BLaER1 (cell line): Measurements from ENCODE around the gene CPNE1.

ENCODE experiments used
- H3K27ac ChIP-seq: shearing (Covaris generic); formaldehyde crosslinking; 2 replicates; pipeline ENCODE4 v1.8.1; 2022
- H3K27me3 ChIP-seq: shearing (Covaris generic); formaldehyde crosslinking; 2 replicates; pipeline ENCODE4 v1.8.1; 2022
- H3K36me3 ChIP-seq: shearing (Covaris generic); formaldehyde crosslinking; 2 replicates; pipeline ENCODE4 v1.8.1; 2022
- H3K4me1 ChIP-seq: shearing (Covaris generic); formaldehyde crosslinking; 2 replicates; pipeline ENCODE4 v1.8.1; 2022
- H3K4me2 ChIP-seq: shearing (Covaris generic); formaldehyde crosslinking; 2 replicates; pipeline ENCODE4 v1.8.1; 2022
- H3K4me3 ChIP-seq: shearing (Covaris generic); formaldehyde crosslinking; 2 replicates; pipeline ENCODE4 v1.8.1; 2022
- H3K9ac ChIP-seq: shearing (Covaris generic); formaldehyde crosslinking; 2 replicates; pipeline ENCODE4 v1.8.1; 2022
- H3K9me3 ChIP-seq: shearing (Covaris generic); formaldehyde crosslinking; 2 replicates; pipeline ENCODE4 v1.8.1; 2022
- H4K20me1 ChIP-seq: shearing (Covaris generic); formaldehyde crosslinking; 2 replicates; pipeline ENCODE4 v1.8.1; 2022
- Cebpa-rat ChIP-seq: shearing (Covaris generic); IDR thresholded peaks from 2 replicates; pipeline ENCODE4 v1.8.1; 2022

Gene CPNE1

GRCh38 chr20:35704514-35705261 is 40.0 kb upstream of the CPNE1 start:
- Histone ChIP-seq H3K27me3 (no peaks in the 10 kb centered on the region), H3K4me1 (peaks cover 13% of the 10 kb centered on the region), H3K4me3 (no peak overlapping the region), H3K9ac (no peak overlapping the region), H3K27ac (no peak overlapping the region), H4K20me1 (peaks cover 100% of the 10 kb centered on the region), H3K4me2 (no peak overlapping the region), H3K36me3 (peaks cover 89% of the 10 kb centered on the region), H3K9me3 (no peaks in the 10 kb centered on the region)
- no peak for TF ChIP-seq Cebpa-rat

- Histone ChIP-seq H3K9me3 (no peaks in the 10 kb centered on the region), H3K4me3 (no peak overlapping the region), H3K27ac (no peak overlapping the region), H4K20me1 (peaks cover 87% of the 10 kb centered on the region), H3K4me1 (peaks cover 18% of the 10 kb centered on the region), H3K9ac (no peak overlapping the region), H3K27me3 (no peaks in the 10 kb centered on the region), H3K36me3 (peaks cover 73% of the 10 kb centered on the region), H3K4me2 (no peak overlapping the region)
- TF ChIP-seq Cebpa-rat, result no peak
Observed at GRCh38 chr20:35702824-35703695, 38.4 kb upstream of the CPNE1 start.

GRCh38 chr20:35702051-35702823 is 37.5 kb upstream of the CPNE1 start:
- Histone ChIP-seq H3K9ac (no peak overlapping the region), H4K20me1 (peaks cover 79% of the 10 kb centered on the region), H3K4me1 (peaks cover 26% of the 10 kb centered on the region), H3K36me3 (peaks cover 64% of the 10 kb centered on the region), H3K4me2 (no peak overlapping the region), H3K27ac (no peak overlapping the region), H3K9me3 (no peaks in the 10 kb centered on the region), H3K27me3 (no peaks in the 10 kb centered on the region), H3K4me3 (no peak overlapping the region)
- TF ChIP-seq Cebpa-rat, result no peak

GRCh38 chr20:35700625-35701148 is 36.0 kb upstream of the CPNE1 start:
- no peak overlapping the region for H3K27ac ChIP-seq

GRCh38 chr20:35699957-35700624 is 35.4 kb upstream of the CPNE1 start:
- H3K27me3 ChIP-seq, result no peaks in the 10 kb centered on the region
- H3K9ac ChIP-seq, result peak overlapping the region; percentile 96
- H3K36me3 ChIP-seq, result peaks cover 59% of the 10 kb centered on the region
- peaks cover 58% of the 10 kb centered on the region for H4K20me1 ChIP-seq
- H3K27ac ChIP-seq, result peak overlapping the region; percentile 94
- H3K4me3 ChIP-seq, result peak overlapping the region; percentile 95
- H3K4me2 ChIP-seq, result peak overlapping the region; percentile 95
- H3K9me3 ChIP-seq, result no peaks in the 10 kb centered on the region
- peaks cover 30% of the 10 kb centered on the region for H3K4me1 ChIP-seq
- no peak for TF ChIP-seq Cebpa-rat

More at GRCh38 chr20:35700625-35701148, 36.0 kb upstream of the CPNE1 start:
- Histone ChIP-seq H4K20me1 (peaks cover 64% of the 10 kb centered on the region), H3K36me3 (peaks cover 59% of the 10 kb centered on the region), H3K9me3 (no peaks in the 10 kb centered on the region), H3K4me2 (peak overlapping the region; percentile 95), H3K9ac (peak overlapping the region; percentile 96), H3K4me3 (peak overlapping the region; percentile 95; the same call in 1 of the 2 replicates), H3K27me3 (no peaks in the 10 kb centered on the region), H3K4me1 (peaks cover 30% of the 10 kb centered on the region)
- no peak for TF ChIP-seq Cebpa-rat

- no peak for TF ChIP-seq Cebpa-rat
- Histone ChIP-seq H3K4me3 (peak within 1 kb of the TSS; percentile 95), H3K9ac (peak within 1 kb of the TSS; percentile 96), H3K36me3 (peaks cover 54% of the 10 kb centered on the region), H3K27me3 (no peaks in the 10 kb centered on the region), H3K4me1 (peaks cover 30% of the 10 kb centered on the region), H3K9me3 (no peaks in the 10 kb centered on the region), H3K27ac (peak within 1 kb of the TSS; percentile 94), H4K20me1 (peaks cover 50% of the 10 kb centered on the region), H3K4me2 (peak within 1 kb of the TSS; percentile 95)
Observed at GRCh38 chr20:35699127-35699956, 34.6 kb upstream of the CPNE1 start, which contains the start of the genes NFS1 and ROMO1. NFS1 (minus strand) TSS chr20:35699352; CDS start chr20:35699288, 64 bp downstream. ROMO1 (plus strand) TSS chr20:35699405; CDS start chr20:35699633, 228 bp downstream.

GRCh38 chr20:35698298-35699126 is 33.8 kb upstream of the CPNE1 start:
- no peak for TF ChIP-seq Cebpa-rat
- Histone ChIP-seq H3K4me1 (peaks cover 30% of the 10 kb centered on the region), H3K27ac (peak overlapping the region; percentile 94), H3K36me3 (peaks cover 54% of the 10 kb centered on the region), H3K9me3 (no peaks in the 10 kb centered on the region), H3K9ac (peak overlapping the region; percentile 96), H4K20me1 (peaks cover 42% of the 10 kb centered on the region), H3K27me3 (no peaks in the 10 kb centered on the region), H3K4me3 (peak overlapping the region; percentile 95), H3K4me2 (peak overlapping the region; percentile 95)
